ENCODE data around the gene ADAMTSL3.

DNA sequence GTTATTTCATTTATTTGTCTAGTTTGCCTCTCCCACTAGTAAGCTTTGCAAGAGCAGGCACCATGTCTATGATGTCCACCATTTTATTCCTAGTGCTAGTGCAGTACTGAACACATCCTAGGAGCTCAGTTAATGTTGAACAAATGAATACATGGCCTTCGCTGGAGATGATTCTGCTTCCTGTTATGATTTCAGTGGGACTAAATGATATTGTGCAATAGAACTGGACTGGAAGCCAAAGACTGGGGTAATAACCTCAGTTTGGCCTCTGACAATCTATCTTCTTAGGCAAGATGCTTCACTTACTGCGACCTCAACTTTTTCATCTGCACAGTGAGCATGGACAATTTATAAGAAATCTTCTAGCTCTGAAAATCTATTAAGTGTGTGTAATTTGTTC, 191.3 kb downstream of the ADAMTSL3 start:
- TF ChIP-seq, protein P1, sequence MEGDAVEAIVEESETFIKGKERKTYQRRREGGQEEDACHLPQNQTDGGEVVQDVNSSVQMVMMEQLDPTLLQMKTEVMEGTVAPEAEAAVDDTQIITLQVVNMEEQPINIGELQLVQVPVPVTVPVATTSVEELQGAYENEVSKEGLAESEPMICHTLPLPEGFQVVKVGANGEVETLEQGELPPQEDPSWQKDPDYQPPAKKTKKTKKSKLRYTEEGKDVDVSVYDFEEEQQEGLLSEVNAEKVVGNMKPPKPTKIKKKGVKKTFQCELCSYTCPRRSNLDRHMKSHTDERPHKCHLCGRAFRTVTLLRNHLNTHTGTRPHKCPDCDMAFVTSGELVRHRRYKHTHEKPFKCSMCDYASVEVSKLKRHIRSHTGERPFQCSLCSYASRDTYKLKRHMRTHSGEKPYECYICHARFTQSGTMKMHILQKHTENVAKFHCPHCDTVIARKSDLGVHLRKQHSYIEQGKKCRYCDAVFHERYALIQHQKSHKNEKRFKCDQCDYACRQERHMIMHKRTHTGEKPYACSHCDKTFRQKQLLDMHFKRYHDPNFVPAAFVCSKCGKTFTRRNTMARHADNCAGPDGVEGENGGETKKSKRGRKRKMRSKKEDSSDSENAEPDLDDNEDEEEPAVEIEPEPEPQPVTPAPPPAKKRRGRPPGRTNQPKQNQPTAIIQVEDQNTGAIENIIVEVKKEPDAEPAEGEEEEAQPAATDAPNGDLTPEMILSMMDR (IDR thresholded peaks at IDR 0.05), result no peak
- no peak for TF ChIP-seq ZFX (IDR thresholded peaks at IDR 0.05; ENCODE audit: borderline replicate concordance)
